Uterus (tissue), 2 donors: ENCODE results near the gene PTGS2.

Source experiments
- CTCF ChIP-seq, 4 experiments: fragments of 200-600 bp in 2 of 4; fragments of 450-650 bp in 2 of 4; sonication (generic) in 2 of 4; IDR thresholded peaks; one replicate each; pipeline ENCODE4 v1.5.1; 2016 to 2019; ENCODE audit warnings: antibody characterized with exemption in 4 of 4, mild to moderate bottlenecking in 2 of 4, moderate library complexity in 1 of 4
- POLR2A ChIP-seq, 2 donors: fragments of 450-650 bp; IDR thresholded peaks; one replicate each; pipeline ENCODE4 v1.6.1; 2016; ENCODE audit warnings: antibody characterized with exemption in 2 of 2, mild to moderate bottlenecking in 1 of 2, moderate library complexity in 1 of 2

- TF ChIP-seq CTCF (IDR thresholded peaks at IDR 0.05) (no peak), POLR2A (IDR thresholded peaks at IDR 0.05) (no peak)
Observed at GRCh38 chr1:186717286-186717685, 37.1 kb upstream of the PTGS2 start.
